IPS DF 6.9 (cell line): Measurements from ENCODE around the gene MAP7D2.

Experiments used
- DNase-seq: peaks from one replicate; pipeline ENCODE4 v3.0.0-alpha.2; 2013; ENCODE audit warnings: low read depth, low spot score
- H3K27ac ChIP-seq: one replicate; pipeline ENCODE4 v1.5.1; 2013; ENCODE audit warnings: low read length, control low read depth
- H3K27me3 ChIP-seq: 2 replicates; pipeline ENCODE4 v1.6.1; 2013; ENCODE audit warnings: mild to moderate bottlenecking, low read length; ENCODE audit not compliant: control insufficient read depth, insufficient read depth
- H3K36me3 ChIP-seq: 2 replicates; pipeline ENCODE4 v1.6.1; 2013; ENCODE audit warnings: low read length; ENCODE audit not compliant: control insufficient read depth, insufficient read depth
- H3K4me1 ChIP-seq: 2 replicates; pipeline ENCODE4 v1.6.1; 2013; ENCODE audit warnings: low read length; ENCODE audit not compliant: control insufficient read depth, insufficient read depth
- H3K4me3 ChIP-seq: 2 replicates; pipeline ENCODE4 v1.5.1; 2013; ENCODE audit warnings: mild to moderate bottlenecking, low read length
- H3K9me3 ChIP-seq: 2 replicates; pipeline ENCODE4 v1.6.1; 2013; ENCODE audit warnings: low read length, inconsistent platforms; ENCODE audit not compliant: control insufficient read depth, insufficient read depth
- WGBS: extraction: QIAGEN DNeasy Blood & Tissue Kit; methylation state at CpG from one replicate; pipeline ENCODE4 v1.1.7; 2013; ENCODE audit warnings: mixed read lengths, missing lambda C conversion rate; ENCODE audit not compliant: insufficient read length, insufficient coverage; 5-methylcytosine and 5-hydroxymethylcytosine counted together

Gene MAP7D2

GRCh38 chrX:20046223-20046622 lies 70.5 kb downstream of the MAP7D2 start:
- H3K4me1 ChIP-seq = no peaks in the 10 kb centered on the region
- no peak overlapping the region for H3K4me3 ChIP-seq
- no peaks in the 10 kb centered on the region for H3K27me3 ChIP-seq
- H3K9me3 ChIP-seq = no peaks in the 10 kb centered on the region
- no peak for DNase-seq
- no CpG with 5 or more reads among the region's 1 CpG for WGBS
- H3K27ac ChIP-seq = no peak overlapping the region
- H3K36me3 ChIP-seq = no peaks in the 10 kb centered on the region

- Histone ChIP-seq H3K27me3 (no peaks in the 10 kb centered on the region), H3K36me3 (no peaks in the 10 kb centered on the region), H3K4me3 (no peak overlapping the region), H3K27ac (no peak overlapping the region), H3K4me1 (no peaks in the 10 kb centered on the region), H3K9me3 (no peaks in the 10 kb centered on the region)
- no peak for DNase-seq
- WGBS = no CpG with 5 or more reads among the region's 7 CpGs
Measured at GRCh38 chrX:20042221-20042620, 74.5 kb downstream of the MAP7D2 start.

GRCh38 chrX:20038966-20039365 lies 77.7 kb downstream of the MAP7D2 start:
- no peaks in the 10 kb centered on the region for H3K36me3 ChIP-seq
- H3K27ac ChIP-seq = no peak overlapping the region
- no peak for DNase-seq
- no peaks in the 10 kb centered on the region for H3K9me3 ChIP-seq
- no peaks in the 10 kb centered on the region for H3K4me1 ChIP-seq
- WGBS = no CpG with 5 or more reads among the region's 3 CpGs
- H3K27me3 ChIP-seq = no peaks in the 10 kb centered on the region
- no peak overlapping the region for H3K4me3 ChIP-seq

- Histone ChIP-seq H3K36me3 (no peaks in the 10 kb centered on the region), H3K4me3 (no peak overlapping the region), H3K27ac (no peak overlapping the region), H3K9me3 (no peaks in the 10 kb centered on the region), H3K4me1 (no peaks in the 10 kb centered on the region), H3K27me3 (no peaks in the 10 kb centered on the region)
- no CpG with 5 or more reads among the region's 6 CpGs for WGBS
- no peak for DNase-seq
Measured at GRCh38 chrX:20037186-20037585, 79.5 kb downstream of the MAP7D2 start.

- no peaks in the 10 kb centered on the region for H3K9me3 ChIP-seq
- no CpG with 5 or more reads among the region's 2 CpGs for WGBS
- no peak overlapping the region for H3K4me3 ChIP-seq
- H3K27ac ChIP-seq = no peak overlapping the region
- no peaks in the 10 kb centered on the region for H3K27me3 ChIP-seq
- H3K36me3 ChIP-seq = no peaks in the 10 kb centered on the region
- no peaks in the 10 kb centered on the region for H3K4me1 ChIP-seq
- no peak for DNase-seq
Measured at GRCh38 chrX:20032201-20032600, 84.5 kb downstream of the MAP7D2 start.

- H3K36me3 ChIP-seq = no peaks in the 10 kb centered on the region
- no peaks in the 10 kb centered on the region for H3K27me3 ChIP-seq
- no peak overlapping the region for H3K27ac ChIP-seq
- no peaks in the 10 kb centered on the region for H3K4me1 ChIP-seq
- no CpG with 5 or more reads among the region's 2 CpGs for WGBS
- no peak for DNase-seq
- H3K4me3 ChIP-seq = no peak overlapping the region
- H3K9me3 ChIP-seq = no peaks in the 10 kb centered on the region
Measured at GRCh38 chrX:20029728-20030127, 87.0 kb downstream of the MAP7D2 start.

GRCh38 chrX:20028588-20028987 lies 88.1 kb downstream of the MAP7D2 start:
- H3K27me3 ChIP-seq = no peaks in the 10 kb centered on the region
- WGBS = no CpG with 5 or more reads among the region's 8 CpGs
- no peak overlapping the region for H3K27ac ChIP-seq
- H3K9me3 ChIP-seq = no peaks in the 10 kb centered on the region
- no peak overlapping the region for H3K4me3 ChIP-seq
- DNase-seq = no peak
- H3K36me3 ChIP-seq = no peaks in the 10 kb centered on the region
- no peaks in the 10 kb centered on the region for H3K4me1 ChIP-seq

DNA sequence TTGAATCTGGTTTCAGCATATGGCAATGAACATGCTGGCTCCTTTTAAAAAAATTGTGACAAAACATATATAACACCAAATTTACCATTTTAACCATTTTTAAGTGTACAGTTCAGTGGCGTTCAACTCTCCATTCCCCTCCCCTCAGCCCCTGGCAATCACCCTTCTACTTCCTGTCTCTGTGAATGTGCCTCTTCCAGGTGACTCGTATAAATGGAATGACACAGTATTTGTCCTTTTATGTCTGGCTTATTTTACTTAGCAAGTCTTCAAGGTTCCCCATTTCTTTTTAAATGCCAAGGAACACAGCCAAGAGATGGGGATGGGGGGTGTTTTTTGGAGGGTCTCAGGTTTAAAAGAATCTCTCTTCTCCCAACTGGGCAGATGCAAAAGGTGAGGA lies 90.4 kb downstream of the MAP7D2 start:
- no peaks in the 10 kb centered on the region for H3K27me3 ChIP-seq
- no peaks in the 10 kb centered on the region for H3K9me3 ChIP-seq
- no peak overlapping the region for H3K27ac ChIP-seq
- DNase-seq = no peak
- no peak overlapping the region for H3K4me3 ChIP-seq
- H3K36me3 ChIP-seq = no peaks in the 10 kb centered on the region
- H3K4me1 ChIP-seq = no peaks in the 10 kb centered on the region
- no CpG with 5 or more reads among the region's 2 CpGs for WGBS

DNA sequence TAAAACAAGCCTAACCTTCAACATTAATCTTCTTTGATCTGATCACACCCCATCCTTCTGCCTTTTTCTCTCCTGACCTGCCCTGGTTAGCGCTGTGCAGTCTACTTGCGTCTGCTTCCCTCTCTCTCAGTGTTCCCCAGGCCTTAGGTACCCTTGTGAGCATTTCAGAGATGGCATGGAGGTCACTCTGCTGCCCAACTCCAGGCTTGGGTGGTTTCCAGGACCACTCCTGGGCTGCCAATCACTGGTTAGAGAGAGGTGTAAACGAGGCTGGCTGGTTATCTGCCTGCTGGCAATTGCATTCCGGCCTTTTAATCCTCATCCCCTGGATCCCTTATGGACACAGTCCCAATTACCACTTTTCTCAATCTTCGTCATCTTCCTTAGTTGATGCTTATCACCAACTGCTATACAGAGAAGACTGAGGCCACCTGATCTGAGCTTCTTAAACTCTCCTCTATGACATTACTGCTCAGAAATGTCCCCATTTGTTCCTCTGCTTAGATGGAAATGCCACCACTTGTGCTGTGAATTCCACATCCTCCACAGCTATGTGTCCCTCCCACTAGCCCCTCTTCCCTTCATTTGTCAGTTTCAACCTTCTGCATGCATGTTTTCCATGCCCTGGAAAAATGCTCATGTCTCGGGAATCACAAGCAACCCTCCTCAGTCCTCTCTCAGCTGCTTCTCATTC lies 96.9 kb downstream of the MAP7D2 start:
- H3K36me3 ChIP-seq = no peaks in the 10 kb centered on the region
- no peaks in the 10 kb centered on the region for H3K27me3 ChIP-seq
- DNase-seq = no peak
- H3K9me3 ChIP-seq = no peaks in the 10 kb centered on the region
- no peak overlapping the region for H3K27ac ChIP-seq
- no CpG with 5 or more reads among the region's 6 CpGs for WGBS
- H3K4me3 ChIP-seq = no peak overlapping the region
- H3K4me1 ChIP-seq = no peaks in the 10 kb centered on the region

DNA sequence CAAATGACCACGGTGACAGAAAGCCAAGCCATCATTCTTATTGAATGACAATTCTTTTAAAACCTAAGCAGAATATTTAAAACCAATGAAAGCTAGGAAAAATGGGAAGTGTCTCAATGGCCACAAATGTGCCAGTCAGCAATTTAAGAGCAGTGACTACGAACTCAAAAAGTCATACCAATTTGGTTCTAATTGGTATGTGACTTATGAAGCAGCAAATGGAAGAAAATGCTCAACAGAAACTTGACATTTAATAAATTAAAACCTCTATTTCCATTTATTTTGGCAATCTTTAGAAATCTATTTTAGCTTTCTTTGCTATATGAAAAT lies 100.1 kb downstream of the MAP7D2 start:
- no CpG with 5 or more reads among the region's 2 CpGs for WGBS
- Histone ChIP-seq H3K27me3 (no peaks in the 10 kb centered on the region), H3K36me3 (no peaks in the 10 kb centered on the region), H3K4me1 (no peaks in the 10 kb centered on the region), H3K4me3 (no peak overlapping the region), H3K9me3 (no peaks in the 10 kb centered on the region), H3K27ac (no peak overlapping the region)
- no peak for DNase-seq

GRCh38 chrX:20015945-20016615 lies 100.6 kb downstream of the MAP7D2 start:
- H3K4me1 ChIP-seq = no peaks in the 10 kb centered on the region
- H3K27ac ChIP-seq = no peak overlapping the region
- no peaks in the 10 kb centered on the region for H3K27me3 ChIP-seq
- no peak for DNase-seq
- WGBS = no CpG with 5 or more reads among the region's 9 CpGs
- no peaks in the 10 kb centered on the region for H3K36me3 ChIP-seq
- H3K4me3 ChIP-seq = no peak overlapping the region
- no peaks in the 10 kb centered on the region for H3K9me3 ChIP-seq
